HG03159 (cell line): ENCODE measurements around the gene SPTSSA.

Experiments
- ATAC-seq: cut with Tn5 transposase; IDR thresholded peaks from one replicate; pipeline ENCODE4 v1.9.1; 2021; ENCODE audit warnings: mild to moderate bottlenecking, moderate library complexity; ENCODE audit not compliant: unreplicated experiment

The SPTSSA gene

DNA sequence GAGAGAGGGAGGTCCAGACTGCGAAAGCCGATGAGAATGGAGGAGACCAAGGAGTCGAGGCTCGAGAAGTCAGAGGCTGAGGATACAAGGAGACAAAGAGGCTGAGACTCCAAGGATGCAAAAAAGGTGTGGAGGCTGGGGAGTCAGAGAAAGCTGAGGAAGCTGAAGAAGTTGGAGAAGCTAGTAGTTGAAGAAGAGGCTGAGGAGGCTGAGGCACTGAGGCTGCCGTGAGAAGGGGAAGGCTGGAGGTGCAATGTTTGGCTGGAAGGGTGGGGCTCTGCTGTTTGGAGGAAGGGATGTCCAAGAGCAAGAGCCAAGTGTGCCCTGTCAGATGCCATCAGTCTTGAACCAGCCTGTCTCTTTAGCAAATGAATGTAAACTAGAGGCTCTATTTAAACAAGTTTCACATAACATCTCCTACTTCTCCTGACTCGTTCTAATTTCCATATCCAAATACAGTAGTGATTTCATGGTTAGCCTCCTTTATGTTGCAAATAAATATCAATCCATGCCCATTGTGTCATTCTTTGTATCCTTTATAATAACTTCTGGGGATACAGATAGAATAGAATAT, 10.8 kb upstream of the SPTSSA start:
- ATAC-seq = no peak

DNA sequence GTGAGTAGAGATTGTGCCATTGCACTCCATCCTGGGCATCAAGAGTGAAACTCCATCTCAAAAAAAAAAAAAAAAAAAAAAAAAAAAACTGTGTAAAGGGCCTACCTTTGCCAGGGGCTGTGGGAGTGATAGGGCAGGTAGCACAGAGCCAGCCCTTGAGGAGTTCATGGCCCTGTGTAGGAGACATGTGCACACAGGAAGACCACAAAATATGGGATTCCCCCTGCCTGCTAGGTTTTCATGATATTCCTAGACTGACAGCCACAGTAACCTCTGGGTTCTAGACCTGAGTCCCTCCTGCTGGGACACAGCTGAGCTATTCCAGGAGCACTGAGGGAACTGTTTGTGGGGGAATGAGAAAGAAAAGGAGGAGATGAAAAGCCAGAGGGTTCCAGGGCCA, 8.3 kb upstream of the SPTSSA start:
- no peak for ATAC-seq

DNA sequence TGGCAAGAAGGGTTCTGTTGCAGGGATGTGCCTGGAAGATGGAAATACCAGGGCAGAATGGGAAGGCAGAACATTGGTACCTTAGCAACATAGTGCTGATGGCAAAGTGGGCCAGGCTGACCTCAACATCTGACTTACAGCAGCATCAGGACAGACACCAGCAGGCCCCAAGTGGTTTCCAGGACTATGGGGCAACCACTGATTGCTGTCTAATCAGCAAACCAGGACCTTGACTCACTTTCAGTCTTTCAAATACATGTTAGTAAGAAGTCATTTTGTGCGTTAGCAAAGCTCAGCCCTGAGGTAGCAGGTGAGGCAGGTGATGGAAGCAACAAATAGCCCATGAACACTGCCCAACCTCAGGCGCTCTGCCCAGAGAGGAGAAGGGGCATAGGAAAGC, 4.7 kb upstream of the SPTSSA start:
- no peak for ATAC-seq

DNA sequence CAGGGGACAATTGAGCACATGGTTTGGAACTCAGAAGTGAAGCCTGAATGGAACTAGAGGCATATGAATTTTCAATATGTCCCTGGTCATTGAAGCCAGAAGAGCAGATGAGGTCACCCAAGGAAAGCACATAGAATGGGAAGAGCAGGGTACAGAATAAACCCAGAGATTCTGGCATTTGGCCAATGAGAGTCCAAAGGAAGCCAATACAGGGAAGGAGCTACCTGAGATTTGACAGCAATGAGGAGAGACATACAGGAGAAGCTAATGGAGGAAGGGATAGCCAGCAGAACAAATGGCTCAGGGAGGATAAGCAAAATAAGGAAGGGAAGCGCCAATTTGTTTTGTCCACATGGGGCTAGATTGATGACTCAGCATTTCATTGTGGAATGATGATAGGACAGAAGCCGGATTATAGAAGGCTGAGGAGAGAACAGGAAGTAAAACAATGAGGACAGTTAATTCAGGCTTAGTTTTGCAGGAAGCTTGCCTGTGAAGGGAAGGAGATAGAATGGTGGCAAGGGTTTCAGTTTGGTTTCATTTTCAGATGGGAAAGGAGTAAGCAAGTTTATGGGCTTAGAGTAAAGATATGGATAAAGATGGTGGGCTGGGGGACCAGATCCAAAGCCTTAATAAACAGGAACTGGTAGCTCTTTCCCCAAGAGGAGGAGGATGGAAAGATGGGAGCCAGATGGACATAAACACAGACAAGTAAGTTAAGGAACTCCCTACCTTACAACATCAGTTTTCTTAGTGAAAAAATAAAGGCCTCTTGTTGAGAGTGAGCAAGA, 3.2 kb upstream of the SPTSSA start:
- no peak for ATAC-seq

DNA sequence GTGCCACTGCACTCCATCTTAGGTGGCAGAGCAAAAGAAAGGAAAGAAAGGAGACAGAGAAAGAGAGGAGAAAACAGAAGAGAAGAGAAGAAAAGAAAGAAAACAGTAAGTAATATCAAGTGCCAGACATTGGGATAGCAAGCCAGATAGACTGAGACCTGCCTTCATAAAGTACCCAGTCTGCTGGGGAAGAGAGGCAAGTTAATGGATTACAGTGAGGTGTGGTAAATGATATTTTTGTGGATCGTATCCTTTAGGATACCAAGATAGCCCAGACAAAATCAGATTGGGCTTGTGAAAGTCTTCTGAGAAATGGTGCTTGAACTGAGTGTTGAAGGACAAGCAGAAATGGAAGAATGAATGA, 1.5 kb upstream of the SPTSSA start:
- no peak for ATAC-seq

DNA sequence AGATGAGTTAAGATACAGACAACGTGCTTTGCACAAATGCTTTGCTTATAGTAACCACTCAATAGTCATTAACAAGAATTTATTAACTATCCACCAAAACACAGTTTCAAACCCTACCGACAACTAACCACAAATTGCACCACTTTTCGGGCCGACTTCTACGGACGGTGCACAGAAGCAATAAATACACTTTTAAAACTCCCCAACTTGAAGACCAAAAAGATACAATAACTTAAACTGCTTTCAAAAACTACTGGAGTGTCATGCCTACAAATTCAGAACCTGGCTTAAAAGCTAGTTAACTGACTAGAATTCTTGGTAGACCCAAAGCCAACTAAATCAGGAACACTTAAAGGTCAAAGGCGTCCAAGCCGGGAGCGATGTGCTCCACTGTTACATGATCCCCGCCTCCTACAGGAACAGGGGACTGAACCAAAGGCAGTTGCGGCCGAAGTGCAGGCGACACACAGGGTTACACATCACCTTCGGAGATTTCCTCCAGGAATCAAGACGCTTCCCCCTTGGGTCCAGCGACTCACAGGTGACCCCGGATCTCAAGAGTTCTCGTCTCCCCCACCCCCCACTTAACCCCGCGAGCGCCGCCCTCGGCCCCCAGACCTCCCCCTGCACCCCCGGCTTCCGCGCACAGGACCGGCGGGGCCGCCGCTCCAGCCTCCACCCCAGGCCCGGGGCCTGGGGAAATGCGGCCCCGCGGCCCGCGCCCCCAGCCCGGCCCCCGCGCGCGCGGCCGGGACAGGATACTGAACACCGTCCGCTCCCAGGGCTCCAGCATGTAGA, 507 bp downstream of the SPTSSA start:
- ATAC-seq = peak; percentile 41

DNA sequence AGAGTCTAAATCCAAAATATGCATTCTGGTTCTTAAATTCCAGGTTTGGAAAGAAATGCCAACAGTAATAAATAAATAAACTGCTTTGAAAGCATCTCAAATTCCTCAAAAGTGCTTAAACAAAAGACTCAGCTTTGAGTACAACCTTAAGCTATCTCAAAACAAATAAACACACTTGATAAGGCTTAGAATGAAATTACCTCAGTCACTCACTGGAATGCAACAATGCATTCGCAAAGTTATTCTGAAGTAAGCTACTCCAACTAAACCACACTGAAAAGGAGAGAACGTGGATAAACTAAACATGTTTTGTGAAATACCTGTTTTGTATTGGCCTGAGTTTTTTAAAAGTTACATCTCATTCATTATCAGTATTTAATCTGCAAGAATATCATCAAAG, 1.2 kb downstream of the SPTSSA start:
- no peak for ATAC-seq

DNA sequence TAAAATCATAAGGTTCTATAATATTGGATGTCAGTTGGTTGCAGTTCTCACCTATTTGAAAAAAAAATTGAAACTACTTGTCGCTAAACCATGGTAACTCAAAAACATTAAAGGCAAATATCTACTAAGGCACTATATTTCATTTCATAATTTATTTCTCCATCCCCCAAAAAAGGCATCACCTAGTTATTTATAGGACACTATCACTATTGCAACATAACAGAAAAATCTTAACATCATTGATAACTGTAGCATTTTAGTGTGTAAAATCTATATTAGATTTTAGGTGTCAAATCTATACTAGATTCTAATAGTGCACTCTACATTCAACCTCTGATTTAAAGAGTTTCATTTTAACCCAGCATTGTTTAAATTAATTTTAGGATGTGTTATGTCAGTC, 1.7 kb downstream of the SPTSSA start:
- no peak for ATAC-seq

DNA sequence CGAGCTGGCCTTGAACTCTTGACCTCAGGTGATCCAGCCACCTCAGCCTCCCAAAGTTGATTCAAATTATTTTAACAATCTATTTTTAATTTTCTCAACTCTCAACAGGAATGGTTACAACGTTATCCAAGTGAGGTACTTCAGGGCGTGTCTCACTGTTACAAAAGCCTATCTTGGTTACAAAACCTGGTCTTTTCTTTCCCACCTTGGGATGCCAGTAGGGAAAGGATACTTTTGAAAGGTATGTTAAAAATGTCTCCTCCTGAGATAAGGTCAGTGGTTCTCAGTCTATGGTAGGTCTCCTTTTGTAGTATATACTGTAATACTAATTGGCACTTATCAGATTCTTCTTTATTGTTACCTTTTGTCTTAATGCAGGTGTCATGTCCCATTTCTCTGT, 4.9 kb downstream of the SPTSSA start:
- no peak for ATAC-seq

DNA sequence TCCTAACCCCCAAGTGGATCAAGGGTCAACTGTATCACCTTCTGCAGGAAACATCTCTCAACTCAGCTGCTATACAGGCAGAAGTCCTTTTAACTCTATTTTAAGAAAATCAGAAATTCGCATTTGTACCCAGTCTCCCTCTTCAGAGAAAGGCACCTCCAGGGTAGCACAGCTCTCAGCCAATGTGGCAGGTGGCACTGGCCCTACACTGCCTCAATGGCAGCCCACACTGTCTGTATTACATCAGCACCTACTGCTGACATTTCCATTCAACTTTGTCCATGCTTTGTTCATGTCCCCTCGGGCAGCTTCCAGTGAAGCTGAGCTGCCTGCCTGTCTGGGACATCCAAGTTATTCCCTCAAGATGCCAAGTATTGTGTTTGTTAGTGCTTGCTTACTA, 8.8 kb downstream of the SPTSSA start:
- no peak for ATAC-seq

DNA sequence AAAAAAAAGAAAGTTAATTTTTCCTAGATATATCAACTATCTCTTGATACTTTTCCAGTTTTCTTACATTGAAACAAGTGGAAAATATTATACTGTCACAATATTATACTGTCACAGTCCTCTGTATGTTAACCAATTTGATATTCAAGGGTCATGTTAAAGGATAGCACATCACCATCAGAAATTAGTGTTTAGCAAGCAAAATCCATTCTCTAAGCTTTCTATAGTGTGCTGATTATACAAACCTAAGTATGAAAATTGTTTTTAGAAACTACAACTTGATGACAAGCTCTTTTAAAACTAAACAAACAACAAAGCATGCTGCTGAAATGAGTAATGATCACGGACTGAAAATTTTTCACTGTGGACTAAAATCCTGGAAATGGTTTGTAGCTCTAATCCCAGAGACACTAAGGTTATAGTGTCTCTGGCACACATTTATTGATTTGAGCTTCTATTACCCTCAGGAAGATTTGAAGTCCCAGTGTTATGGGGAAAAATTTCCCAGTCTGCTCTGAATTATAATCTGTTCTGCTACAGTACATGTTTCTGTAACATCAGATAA, 9.7 kb downstream of the SPTSSA start:
- ATAC-seq = no peak

DNA sequence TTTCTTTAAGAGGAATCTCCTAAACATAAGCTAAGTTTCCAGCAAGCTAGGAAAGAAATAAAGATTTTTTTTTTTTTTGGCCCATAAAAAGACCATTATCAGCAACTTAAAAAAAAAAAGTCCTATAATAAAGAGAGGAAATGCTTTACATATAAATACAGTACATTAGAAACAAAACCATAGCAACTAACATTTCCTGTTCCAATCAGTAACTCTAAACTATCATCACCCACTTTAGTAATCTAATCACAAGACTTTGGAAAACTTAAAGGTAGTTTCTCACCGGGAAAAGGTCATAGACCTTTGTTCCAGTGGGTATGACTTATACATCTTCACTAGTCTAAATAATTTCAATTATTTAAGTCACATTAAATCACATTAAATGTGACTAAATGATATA, 11.1 kb downstream of the SPTSSA start:
- ATAC-seq = no peak

DNA sequence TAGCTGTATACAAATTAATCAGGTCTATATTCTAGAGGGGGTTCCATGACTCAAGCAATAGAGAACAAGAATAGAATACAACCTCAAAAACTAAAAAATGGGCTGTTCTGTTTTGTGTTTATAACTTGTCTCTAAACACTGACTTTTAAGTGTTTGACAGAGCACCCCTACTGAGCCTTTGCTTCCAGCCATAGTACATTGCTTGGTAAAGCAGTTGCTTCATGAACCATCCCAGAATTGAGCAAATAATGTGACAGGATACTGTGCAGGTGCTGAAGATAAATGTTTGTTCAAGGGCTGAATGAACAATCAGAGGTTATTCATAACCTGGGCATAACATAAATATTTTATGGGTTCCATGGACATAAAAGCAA, 11.5 kb downstream of the SPTSSA start:
- ATAC-seq = no peak

DNA sequence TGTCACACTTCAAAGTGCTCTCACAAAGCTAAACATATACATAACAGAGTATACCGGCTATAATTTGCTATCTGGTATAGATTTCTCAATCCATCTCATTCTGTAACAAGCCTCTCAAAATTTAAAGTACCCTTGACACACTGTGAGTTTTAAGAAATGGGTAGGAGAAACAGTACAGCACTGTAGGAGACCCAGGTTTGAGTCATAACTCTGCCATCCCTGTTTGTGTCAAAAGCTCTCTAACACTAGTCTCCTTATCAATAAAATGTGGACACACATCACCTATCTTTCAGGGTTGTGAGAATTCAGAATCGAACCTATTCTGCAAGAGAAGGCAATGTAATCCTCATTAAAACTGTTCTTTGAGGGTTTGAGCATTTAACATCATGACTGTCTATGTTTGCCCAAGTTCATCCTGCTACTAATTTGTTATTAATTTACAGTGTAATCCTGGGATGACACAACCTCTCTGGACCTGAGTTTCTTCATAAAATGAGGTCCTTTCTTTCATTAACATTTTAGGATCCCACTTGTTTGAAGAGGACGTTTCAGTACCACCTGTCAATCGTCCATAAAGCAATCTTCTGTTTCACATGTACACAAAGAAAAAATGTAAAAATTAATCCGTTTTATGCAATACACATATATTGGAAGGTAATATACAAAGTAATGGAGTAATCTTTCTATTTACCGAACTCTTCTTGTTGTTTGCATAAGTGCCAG, 12.1 kb downstream of the SPTSSA start:
- ATAC-seq = no peak

DNA sequence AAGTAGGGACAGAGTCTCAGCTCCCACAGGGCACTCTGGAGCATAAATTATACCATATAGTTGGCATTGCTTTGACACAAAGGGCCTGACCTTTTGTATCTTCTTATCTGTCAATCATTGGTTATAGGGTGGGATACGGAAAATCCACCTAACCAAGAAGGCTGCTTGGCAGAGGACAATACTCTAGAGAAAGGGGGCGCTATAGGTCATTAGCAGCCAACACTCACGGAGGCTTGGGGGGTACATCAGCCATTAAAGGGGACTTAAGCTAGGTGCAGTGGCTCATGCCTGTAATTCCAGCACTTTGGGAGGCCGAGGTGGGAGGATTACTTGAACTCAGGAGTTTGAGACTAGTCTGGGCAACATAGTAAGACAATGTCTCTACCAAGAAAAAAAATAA, 22.9 kb downstream of the SPTSSA start:
- no peak for ATAC-seq

DNA sequence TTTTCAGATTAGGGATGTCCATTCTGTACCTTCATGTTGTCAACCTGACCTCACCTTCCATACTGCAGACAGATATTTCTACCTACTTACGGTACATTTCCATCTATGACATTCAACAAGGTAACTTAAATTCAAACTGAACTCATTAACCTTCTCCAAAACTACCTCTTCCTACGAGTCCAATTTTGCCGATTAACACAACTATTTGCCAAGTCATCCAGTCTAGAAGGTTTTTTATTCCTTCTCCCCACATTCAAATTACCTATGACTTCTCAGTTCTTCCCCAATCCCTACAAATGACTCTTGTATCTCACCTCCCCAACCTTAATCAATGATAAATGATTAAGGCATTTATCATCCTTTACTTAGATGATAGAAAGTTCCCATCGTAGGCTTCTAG, 23.6 kb downstream of the SPTSSA start:
- ATAC-seq = no peak

DNA sequence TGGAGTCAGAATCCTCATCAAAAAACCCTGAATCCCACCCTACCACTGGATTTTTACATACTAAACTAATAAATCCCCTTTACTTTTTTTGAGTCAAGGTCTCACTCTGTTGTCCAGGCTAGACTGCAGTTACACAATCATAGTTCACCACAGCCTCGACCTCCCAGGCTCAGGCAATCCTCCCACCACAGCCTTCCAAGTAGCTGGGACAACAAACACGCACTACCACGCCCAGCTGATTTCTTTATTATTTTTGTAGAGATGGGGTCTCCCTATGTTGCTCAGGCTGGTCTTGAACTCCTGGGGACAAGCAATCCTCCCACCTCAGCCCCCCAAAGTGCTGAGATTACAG, 24.3 kb downstream of the SPTSSA start:
- no peak for ATAC-seq

DNA sequence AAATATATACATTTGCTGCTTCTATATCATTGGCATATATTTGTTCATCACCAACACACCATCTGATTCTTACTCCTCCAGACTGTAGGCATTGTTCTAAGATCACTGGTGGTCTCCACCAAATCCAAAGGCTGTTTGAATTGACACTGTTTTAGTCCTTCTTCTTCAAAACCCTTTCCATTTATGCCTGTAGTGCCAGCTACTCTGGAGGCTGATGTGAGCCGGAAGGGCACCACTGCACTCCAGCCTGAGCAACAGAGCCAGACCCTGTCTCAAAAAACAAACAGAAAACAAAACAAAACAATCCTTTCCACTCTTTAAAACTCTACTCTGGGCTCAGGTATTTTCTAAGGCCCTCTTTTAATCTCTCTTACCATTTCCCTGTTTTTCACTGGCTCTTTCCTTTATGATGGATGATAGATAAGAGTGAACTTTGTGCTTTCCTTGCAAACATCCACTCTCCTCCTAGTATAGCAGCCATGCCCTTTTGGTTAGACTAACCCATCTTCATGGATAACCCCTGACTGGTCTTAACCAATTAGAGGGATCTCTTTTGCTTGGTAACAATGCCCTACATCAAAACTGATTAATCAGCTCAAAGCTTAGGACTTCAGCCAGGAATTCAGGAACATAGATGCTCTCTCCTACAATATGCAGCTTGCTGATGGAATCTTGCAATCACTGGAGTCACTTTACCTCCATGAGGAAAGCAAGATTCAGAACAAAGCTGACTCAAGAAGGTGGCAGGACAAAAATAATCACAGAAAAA, 24.9 kb downstream of the SPTSSA start:
- ATAC-seq = no peak

DNA sequence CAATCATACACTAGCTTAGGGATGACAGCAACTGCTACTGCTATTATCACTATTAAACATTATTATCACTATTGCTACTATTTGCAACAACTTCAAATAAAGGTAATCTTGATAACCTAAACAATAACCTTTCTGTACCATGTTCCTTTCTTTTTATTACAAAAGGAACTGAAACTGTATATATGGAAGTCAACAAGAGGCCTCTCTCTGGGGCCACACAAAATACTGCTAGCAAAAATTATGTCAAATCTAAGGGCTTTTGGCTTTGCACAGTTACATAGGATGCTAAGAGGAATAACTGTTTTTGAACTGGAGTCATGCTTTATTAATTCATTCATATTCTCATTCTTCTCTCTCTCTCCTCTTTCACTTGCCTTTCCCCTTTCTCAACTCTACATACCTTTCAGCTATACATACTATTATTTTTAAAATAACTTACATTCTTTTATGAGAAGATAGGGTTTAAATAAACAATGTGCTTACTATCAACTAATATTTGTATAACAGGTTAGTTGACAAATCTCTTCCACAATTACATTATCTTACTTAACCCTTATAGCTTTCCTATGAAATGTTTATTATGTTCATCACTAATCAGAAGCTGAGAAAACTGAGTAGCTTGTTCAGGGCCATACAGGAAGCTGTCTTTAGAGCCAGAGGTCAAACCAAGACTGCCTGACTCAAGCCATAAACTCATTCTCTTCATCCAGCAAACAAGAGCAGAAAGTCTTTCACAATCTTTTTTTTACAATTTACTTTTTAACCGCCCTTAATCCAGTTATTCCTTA, 25.7 kb downstream of the SPTSSA start:
- no peak for ATAC-seq

DNA sequence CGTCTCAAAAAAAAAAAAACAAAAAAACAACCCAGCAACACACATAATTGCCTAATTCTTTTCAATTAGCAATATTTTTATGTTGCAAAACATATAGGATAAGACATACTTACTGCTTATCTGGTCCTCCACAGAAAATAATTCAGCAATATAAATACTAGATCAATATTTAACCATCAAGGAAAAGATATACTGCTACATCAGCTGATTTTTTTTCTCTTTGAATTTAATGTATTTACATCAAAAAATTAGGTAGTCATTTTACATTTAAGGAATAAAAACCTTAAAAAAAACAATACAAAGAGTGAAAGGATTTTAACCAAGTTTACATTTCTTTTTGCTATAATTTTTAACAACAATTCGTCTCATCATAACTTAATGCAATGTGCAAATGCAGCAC, 28.1 kb downstream of the SPTSSA start:
- ATAC-seq = no peak
